GM12891 (cell line): ENCODE data around the gene ZNF48.
A peak's percentile ranks its signal among the peaks of the same experiment; 100 is the strongest.

Source experiments
- DNase-seq: peaks from one replicate; pipeline ENCODE4 v3.0.0; 2011; ENCODE audit warnings: low spot score; ENCODE audit not compliant: insufficient read length
- FAIRE-seq: peaks from 2 replicates; lab custom pipeline; 2011; peaks lifted over from hg19 to GRCh38; lab: Jason Lieb, UNC
- PAX5 ChIP-seq: IDR thresholded peaks from 2 replicates; pipeline ENCODE4 v1.6.1; 2011; ENCODE audit warnings: low read length, moderate library complexity, mild to moderate bottlenecking; ENCODE audit not compliant: insufficient read depth, severe bottlenecking
- POLR2A ChIP-seq: IDR thresholded peaks from 2 replicates; pipeline ENCODE4 v1.6.1; 2011; ENCODE audit warnings: low read depth, low read length, control low read depth
- POLR2AphosphoS5 ChIP-seq: IDR thresholded peaks from 2 replicates; pipeline ENCODE4 v1.6.1; 2011; ENCODE audit warnings: low read depth, low read length, control low read depth
- POU2F2 ChIP-seq: IDR thresholded peaks from 2 replicates; pipeline ENCODE4 v1.6.1; 2011; ENCODE audit warnings: low read depth, mild to moderate bottlenecking, control low read depth, low read length, moderate library complexity
- SPI1 ChIP-seq: IDR thresholded peaks from 2 replicates; pipeline ENCODE4 v1.6.1; 2011; ENCODE audit warnings: low read depth, low read length, control low read depth
- TAF1 ChIP-seq: IDR thresholded peaks from 2 replicates; pipeline ENCODE4 v1.6.1; 2011; ENCODE audit warnings: low read depth, low read length, control low read depth

The ZNF48 gene

GRCh38 chr16:30439720-30440348 is 44.6 kb downstream of the ZNF48 start:
- FAIRE-seq = no peak

GRCh38 chr16:30443631-30444030 is 48.4 kb downstream of the ZNF48 start:
- DNase-seq = no peak
- no peak for TF ChIP-seq PAX5
- TF ChIP-seq POLR2AphosphoS5 = no peak
- FAIRE-seq = no peak

More at GRCh38 chr16:30439720-30440348, 44.6 kb downstream of the ZNF48 start:
- TF ChIP-seq PAX5 = no peak
- TF ChIP-seq POLR2A = no peak
- 0 out of 2 replicates have a peak, but pooled peaks have one; percentile 5 for TF ChIP-seq SPI1
- no peak for TF ChIP-seq TAF1
- DNase-seq = no peak

- DNase-seq (no peak), FAIRE-seq (no peak)
- no peak for TF ChIP-seq TAF1
- no peak for TF ChIP-seq PAX5
- no peak for TF ChIP-seq POLR2AphosphoS5
- no peak for TF ChIP-seq POU2F2
- TF ChIP-seq POLR2A = no peak; the same call in 1 of the 2 replicates
- TF ChIP-seq SPI1 = no peak
Measured at GRCh38 chr16:30444231-30445148, 49.3 kb downstream of the ZNF48 start.

- peak; percentile 76 for FAIRE-seq
- DNase-seq = no peak
- no peak for TF ChIP-seq POU2F2
- 0 out of 2 replicates have a peak, but pooled peaks have one; percentile 37 for TF ChIP-seq TAF1
- no peak for TF ChIP-seq POLR2A
- TF ChIP-seq PAX5 = no peak
- no peak for TF ChIP-seq POLR2AphosphoS5
- TF ChIP-seq SPI1 = no peak
Measured at GRCh38 chr16:30445149-30445407, 49.9 kb downstream of the ZNF48 start.

GRCh38 chr16:30445408-30446202 is 50.4 kb downstream of the ZNF48 start, which contains the start of gene SEPHS2:
TSS of gene SEPHS2 (minus strand) at chr16:30445874. CDS start at chr16:30445727, 147 bp downstream.
- FAIRE-seq (peak; percentile 79), DNase-seq (peak; percentile 86)
- TF ChIP-seq SPI1 (no peak), PAX5 (no peak), POU2F2 (0 out of 2 replicates have a peak, but pooled peaks have one; percentile 53), POLR2AphosphoS5 (peak; percentile 95), POLR2A (peak; percentile 91), TAF1 (peak; percentile 78; the same call in 1 of the 2 replicates)

- no peak for DNase-seq
- no peak for FAIRE-seq
- TF ChIP-seq SPI1 (no peak), PAX5 (no peak), TAF1 (no peak), POLR2AphosphoS5 (no peak), POLR2A (no peak), POU2F2 (no peak)
Measured at GRCh38 chr16:30446203-30446595, 51.0 kb downstream of the ZNF48 start.

GRCh38 chr16:30447512-30448226 is 52.4 kb downstream of the ZNF48 start:
- no peak for FAIRE-seq
- TF ChIP-seq POLR2AphosphoS5 (no peak), PAX5 (no peak), TAF1 (no peak), POU2F2 (no peak), POLR2A (no peak)
- no peak for DNase-seq

- FAIRE-seq (no peak), DNase-seq (no peak)
- TF ChIP-seq PAX5 = no peak
- no peak for TF ChIP-seq TAF1
- no peak for TF ChIP-seq SPI1
- no peak for TF ChIP-seq POU2F2
- TF ChIP-seq POLR2AphosphoS5 = no peak
- TF ChIP-seq POLR2A = no peak
Measured at GRCh38 chr16:30449116-30449435, 53.9 kb downstream of the ZNF48 start.
